Neural crest cell (in vitro differentiated cells): ENCODE measurements around the gene GGACT. TPM values are rescaled to one million over a fixed set of nuclear protein-coding genes. Genes with fewer than 3 reads are reported as not detected.

ENCODE experiments used
- DNase-seq: peaks from one replicate; pipeline ENCODE4 v3.0.0; 2021; ENCODE audit warnings: low read depth, mixed read lengths, low spot score
- H3K27ac Mint-ChIP-seq: one replicate; pipeline ENCODE4 v1.8.0; 2021; ENCODE audit warnings: mild to moderate bottlenecking, mixed read lengths; ENCODE audit not compliant: unreplicated experiment
- H3K27me3 Mint-ChIP-seq: 2 replicates; pipeline ENCODE4 v1.8.0; 2021; ENCODE audit warnings: low read depth, mild to moderate bottlenecking, mixed read lengths
- H3K36me3 Mint-ChIP-seq: 2 replicates; pipeline ENCODE4 v1.8.0; 2021; ENCODE audit warnings: low read depth, mild to moderate bottlenecking, mixed read lengths
- H3K4me1 Mint-ChIP-seq: 2 replicates; pipeline ENCODE4 v1.8.0; 2021; ENCODE audit warnings: mixed read lengths
- H3K4me3 Mint-ChIP-seq: one replicate; pipeline ENCODE4 v1.8.0; 2021; ENCODE audit warnings: mild to moderate bottlenecking, mixed read lengths
- H3K9me3 Mint-ChIP-seq: 2 replicates; pipeline ENCODE4 v1.8.0; 2021; ENCODE audit warnings: mixed read lengths
- CTCF ChIP-seq: fragments of 200-600 bp; sonication (generic); conservative IDR thresholded peaks from 2 replicates; pipeline ENCODE4 v1.5.0; 2021; ENCODE audit warnings: antibody characterized with exemption, mild to moderate bottlenecking
- total RNA-seq: library from RNA; stranded (reverse); gene quantifications from 2 replicates; pipeline ENCODE4 v1.2.1, GENCODE V29; 2021

Gene GGACT
- total RNA-seq, 1 donor from 2014 or later, result 5.9 TPM

GRCh38 chr13:100510208-100510957 lies 78.2 kb downstream of the GGACT start:
- peaks cover 2% of the 10 kb centered on the region for H3K27me3 Mint-ChIP-seq
- no peak overlapping the region for H3K4me3 Mint-ChIP-seq
- H3K4me1 Mint-ChIP-seq, result peaks cover 69% of the 10 kb centered on the region
- no peak overlapping the region for H3K27ac Mint-ChIP-seq
- H3K9me3 Mint-ChIP-seq, result no peaks in the 10 kb centered on the region
- DNase-seq, result no peak
- H3K36me3 Mint-ChIP-seq, result no peaks in the 10 kb centered on the region
- no peak for TF ChIP-seq CTCF

GRCh38 chr13:100508996-100509395 lies 79.6 kb downstream of the GGACT start:
- no peak for DNase-seq
- no peak for TF ChIP-seq CTCF
- Mint-ChIP-seq H3K4me3 (no peak overlapping the region), H3K4me1 (peaks cover 59% of the 10 kb centered on the region), H3K36me3 (no peaks in the 10 kb centered on the region), H3K27me3 (peaks cover 2% of the 10 kb centered on the region), H3K9me3 (no peaks in the 10 kb centered on the region), H3K27ac (peak overlapping the region; percentile 2)

- H3K27me3 Mint-ChIP-seq, result peaks cover 2% of the 10 kb centered on the region
- H3K36me3 Mint-ChIP-seq, result no peaks in the 10 kb centered on the region
- no peak overlapping the region for H3K27ac Mint-ChIP-seq
- no peak for DNase-seq
- H3K4me1 Mint-ChIP-seq, result peaks cover 54% of the 10 kb centered on the region
- H3K9me3 Mint-ChIP-seq, result no peaks in the 10 kb centered on the region
- no peak for TF ChIP-seq CTCF
- no peak overlapping the region for H3K4me3 Mint-ChIP-seq
Measured at GRCh38 chr13:100508455-100508854, 80.1 kb downstream of the GGACT start.

- H3K27ac Mint-ChIP-seq, result no peak overlapping the region
- no peak for DNase-seq
- H3K4me1 Mint-ChIP-seq, result peaks cover 41% of the 10 kb centered on the region
- TF ChIP-seq CTCF, result no peak
- peaks cover 3% of the 10 kb centered on the region for H3K36me3 Mint-ChIP-seq
- H3K27me3 Mint-ChIP-seq, result peaks cover 2% of the 10 kb centered on the region
- no peak overlapping the region for H3K4me3 Mint-ChIP-seq
- no peaks in the 10 kb centered on the region for H3K9me3 Mint-ChIP-seq
Measured at GRCh38 chr13:100506600-100507422, 81.8 kb downstream of the GGACT start.

- TF ChIP-seq CTCF, result no peak
- Mint-ChIP-seq H3K27ac (no peak overlapping the region), H3K4me1 (peaks cover 35% of the 10 kb centered on the region), H3K4me3 (no peak overlapping the region), H3K9me3 (no peaks in the 10 kb centered on the region), H3K36me3 (peaks cover 3% of the 10 kb centered on the region), H3K27me3 (peaks cover 2% of the 10 kb centered on the region)
- DNase-seq, result no peak
Measured at GRCh38 chr13:100506154-100506553, 82.4 kb downstream of the GGACT start.
